Activated naive CD4-positive, alpha-beta T cell treated with anti-CD3 and anti-CD28 coated beads for 36 hours (primary cell): Measurements from ENCODE around the gene TRIM46. TPM values are rescaled to one million over a fixed set of nuclear protein-coding genes. Genes with fewer than 3 reads are reported as not detected.
"Not testable (repeated sequence)": the region's sequence is repeated elsewhere in the genome, so short reads cannot be mapped to it uniquely, and the experiment has no call there.

Experiments
- CTCF ChIA-PET: fragments of 350-600 bp; sonication (Branson Sonifier 250); formaldehyde crosslinking; loops from one replicate; lab custom pipeline; 2021; ENCODE audit warnings: antibody characterized with exemption; lab: Charles Lee
- DNase-seq: peaks from one replicate; pipeline ENCODE4 v3.0.0-alpha.2; 2020
- H3K27ac Mint-ChIP-seq: one replicate; pipeline ENCODE4 v1.8.0; 2021; ENCODE audit warnings: mild to moderate bottlenecking, mixed read lengths
- H3K27me3 Mint-ChIP-seq: one replicate; pipeline ENCODE4 v1.8.0; 2021; ENCODE audit warnings: low read depth, mixed read lengths
- H3K36me3 Mint-ChIP-seq: one replicate; pipeline ENCODE4 v1.8.0; 2021; ENCODE audit warnings: low read depth, mixed read lengths
- H3K4me1 Mint-ChIP-seq: one replicate; pipeline ENCODE4 v1.8.0; 2021; ENCODE audit warnings: low read depth, mixed read lengths
- H3K4me3 Mint-ChIP-seq: one replicate; pipeline ENCODE4 v1.8.0; 2021; ENCODE audit warnings: mild to moderate bottlenecking, moderate library complexity, mixed read lengths
- H3K9me3 Mint-ChIP-seq: one replicate; pipeline ENCODE4 v1.8.0; 2021; ENCODE audit warnings: mixed read lengths
- intact Hi-C: fragments of 100-400 bp; cut with micrococcal nuclease; formaldehyde crosslinking; loops from one replicate; pipeline ENCODE4 v1.15.1; 2023
- total RNA-seq, 2 experiments: library from RNA; stranded (reverse); gene quantifications; one replicate each; pipeline ENCODE4 v1.2.3, GENCODE V29; 2021

TRIM46 gene
- total RNA-seq, 2 experiments from 2014 or later: 3.2 to 3.6 TPM

GRCh38 chr1:155193275-155193990, 19.8 kb downstream of the TRIM46 start:
- CTCF ChIA-PET: interaction anchor here (0.5 to 3.7 kb wide), 16 partner anchors 9 to 829 kb away, joined by 3 to 79 read pairs (median 6); partner anchors contain the start of genes KRTCAP2, MTX1 and THBS3
- intact Hi-C loops: loop anchor here (1.0 to 5.0 kb wide), 5 partner anchors 17 to 221 kb away; partner anchors contain the start of genes CKS1B, FDPS, RUSC1 and SHC1
- H3K27me3 Mint-ChIP-seq: no peaks in the 10 kb centered on the region
- DNase-seq: peak; percentile 86
- H3K27ac Mint-ChIP-seq: peak overlapping the region; percentile 96
- H3K36me3 Mint-ChIP-seq: peaks cover 2% of the 10 kb centered on the region
- H3K4me3 Mint-ChIP-seq: peak overlapping the region; percentile 93
- H3K9me3 Mint-ChIP-seq: no peaks in the 10 kb centered on the region
- peaks cover 27% of the 10 kb centered on the region for H3K4me1 Mint-ChIP-seq

- intact Hi-C loops: loop anchor here (1.0 to 5.0 kb wide), 10 partner anchors 13 to 222 kb away; partner anchors contain the start of genes CKS1B, DPM3, FDPS and KRTCAP2
- Mint-ChIP-seq H3K4me1 (peaks cover 27% of the 10 kb centered on the region), H3K27ac (peak overlapping the region; percentile 96), H3K4me3 (peak overlapping the region; percentile 93)
- H3K9me3 Mint-ChIP-seq, H3K27me3 Mint-ChIP-seq, H3K36me3 Mint-ChIP-seq, DNase-seq: not testable (repeated sequence)
- CTCF ChIA-PET: interaction anchor here (0.8 to 3.7 kb wide), 18 partner anchors 9 to 828 kb away, joined by 3 to 79 read pairs (median 4); partner anchors contain the start of genes KRTCAP2, MTX1 and THBS3
Measured at GRCh38 chr1:155193991-155194240, 20.3 kb downstream of the TRIM46 start.

- H3K4me1 Mint-ChIP-seq: peaks cover 27% of the 10 kb centered on the region
- H3K36me3 Mint-ChIP-seq: peaks cover 7% of the 10 kb centered on the region
- no peaks in the 10 kb centered on the region for H3K9me3 Mint-ChIP-seq
- H3K27ac Mint-ChIP-seq: no peak overlapping the region
- no peak for DNase-seq
- H3K27me3 Mint-ChIP-seq: no peaks in the 10 kb centered on the region
- peak overlapping the region; percentile 76 for H3K4me3 Mint-ChIP-seq
- CTCF ChIA-PET: interaction anchor here (0.7 to 3.7 kb wide), 11 partner anchors 12 to 104 kb away, joined by 3 to 79 read pairs (median 10); partner anchors contain the start of genes KRTCAP2, MTX1 and THBS3
- intact Hi-C loops: loop anchor here (2.0 kb wide), 1 partner anchor 55 kb away; the partner anchor contains the start of gene DPM3
Measured at GRCh38 chr1:155195201-155196102, 21.8 kb downstream of the TRIM46 start.

- H3K27ac Mint-ChIP-seq: no peak overlapping the region
- peak overlapping the region; percentile 76 for H3K4me3 Mint-ChIP-seq
- H3K9me3 Mint-ChIP-seq: no peaks in the 10 kb centered on the region
- H3K27me3 Mint-ChIP-seq: no peaks in the 10 kb centered on the region
- intact Hi-C loops: no loop called here
- peaks cover 27% of the 10 kb centered on the region for H3K4me1 Mint-ChIP-seq
- H3K36me3 Mint-ChIP-seq: peaks cover 7% of the 10 kb centered on the region
- no peak for DNase-seq
- CTCF ChIA-PET: interaction anchor here (0.7 to 1.4 kb wide), 4 partner anchors 11 to 48 kb away, joined by 3 to 7 read pairs (median 3); partner anchors contain the start of genes KRTCAP2 and THBS3
Measured at GRCh38 chr1:155196103-155196892, 22.6 kb downstream of the TRIM46 start.

- Mint-ChIP-seq H3K4me3 (no peak overlapping the region), H3K9me3 (no peaks in the 10 kb centered on the region), H3K27me3 (no peaks in the 10 kb centered on the region), H3K27ac (no peak overlapping the region), H3K4me1 (peaks cover 27% of the 10 kb centered on the region), H3K36me3 (peaks cover 7% of the 10 kb centered on the region)
- CTCF ChIA-PET: interaction anchor here (1.4 kb wide), 1 partner anchor 10 kb away, joined by 7 read pairs; no protein-coding TSS in a partner anchor
- no peak for DNase-seq
- intact Hi-C loops: no loop called here
Measured at GRCh38 chr1:155196893-155197638, 23.4 kb downstream of the TRIM46 start.

- Mint-ChIP-seq H3K9me3 (no peaks in the 10 kb centered on the region), H3K36me3 (peaks cover 7% of the 10 kb centered on the region), H3K27me3 (no peaks in the 10 kb centered on the region), H3K4me3 (no peak overlapping the region), H3K4me1 (peaks cover 21% of the 10 kb centered on the region), H3K27ac (no peak overlapping the region)
- intact Hi-C loops: no loop called here
- CTCF ChIA-PET: interaction anchor here (1.4 kb wide), 1 partner anchor 9 kb away, joined by 7 read pairs; no protein-coding TSS in a partner anchor
- DNase-seq: no peak
Measured at GRCh38 chr1:155197901-155198546, 24.4 kb downstream of the TRIM46 start.

- Mint-ChIP-seq H3K4me3 (no peak overlapping the region), H3K27ac (no peak overlapping the region), H3K36me3 (peaks cover 7% of the 10 kb centered on the region), H3K27me3 (no peaks in the 10 kb centered on the region), H3K4me1 (peaks cover 16% of the 10 kb centered on the region), H3K9me3 (no peaks in the 10 kb centered on the region)
- CTCF ChIA-PET: no interaction called here
- intact Hi-C loops: no loop called here
- DNase-seq: no peak
Measured at GRCh38 chr1:155198547-155198906, 24.9 kb downstream of the TRIM46 start.

- H3K27me3 Mint-ChIP-seq: no peaks in the 10 kb centered on the region
- H3K27ac Mint-ChIP-seq: no peak overlapping the region
- no peak overlapping the region for H3K4me3 Mint-ChIP-seq
- H3K9me3 Mint-ChIP-seq: no peaks in the 10 kb centered on the region
- CTCF ChIA-PET: interaction anchor here (1.6 kb wide), 1 partner anchor 24 kb away, joined by 3 read pairs; no protein-coding TSS in a partner anchor
- peaks cover 5% of the 10 kb centered on the region for H3K36me3 Mint-ChIP-seq
- intact Hi-C loops: no loop called here
- DNase-seq: no peak
- H3K4me1 Mint-ChIP-seq: peaks cover 6% of the 10 kb centered on the region
Measured at GRCh38 chr1:155199792-155200191, 26.1 kb downstream of the TRIM46 start.

- no peak overlapping the region for H3K4me3 Mint-ChIP-seq
- no peaks in the 10 kb centered on the region for H3K9me3 Mint-ChIP-seq
- peaks cover 5% of the 10 kb centered on the region for H3K36me3 Mint-ChIP-seq
- no peaks in the 10 kb centered on the region for H3K27me3 Mint-ChIP-seq
- intact Hi-C loops: no loop called here
- H3K27ac Mint-ChIP-seq: no peak overlapping the region
- CTCF ChIA-PET: interaction anchor here (1.6 kb wide), 1 partner anchor 25 kb away, joined by 3 read pairs; no protein-coding TSS in a partner anchor
- no peak for DNase-seq
- no peaks in the 10 kb centered on the region for H3K4me1 Mint-ChIP-seq
Measured at GRCh38 chr1:155200920-155201319, 27.3 kb downstream of the TRIM46 start.

- H3K4me1 Mint-ChIP-seq: peaks cover 5% of the 10 kb centered on the region
- peaks cover 5% of the 10 kb centered on the region for H3K36me3 Mint-ChIP-seq
- intact Hi-C loops: no loop called here
- no peaks in the 10 kb centered on the region for H3K27me3 Mint-ChIP-seq
- no peaks in the 10 kb centered on the region for H3K9me3 Mint-ChIP-seq
- no peak for DNase-seq
- H3K4me3 Mint-ChIP-seq: no peak overlapping the region
- no peak overlapping the region for H3K27ac Mint-ChIP-seq
- CTCF ChIA-PET: interaction anchor here (0.5 kb wide), 1 partner anchor 584 kb away, joined by 3 read pairs; no protein-coding TSS in a partner anchor
Measured at GRCh38 chr1:155202198-155202597, 28.5 kb downstream of the TRIM46 start.
